COR-L47 (cell line): ENCODE results near the gene FAM98C.
"Not testable (repeated sequence)": the region's sequence is repeated elsewhere in the genome, so short reads cannot be mapped to it uniquely, and the experiment has no call there.

ENCODE experiments used
- DNase-seq: peaks from one replicate; lab custom pipeline; 2025; lab: John Stamatoyannopoulos, UW

The FAM98C gene

GRCh38 chr19:38427035-38427677 is 24.3 kb downstream of the FAM98C start:
- not testable (repeated sequence) for DNase-seq

GRCh38 chr19:38429055-38429810 is 26.3 kb downstream of the FAM98C start:
- DNase-seq, result no peak

- DNase-seq, result no peak
Observed at GRCh38 chr19:38429811-38430156, 26.9 kb downstream of the FAM98C start.

GRCh38 chr19:38430931-38431330 is 28.0 kb downstream of the FAM98C start:
- DNase-seq, result no peak

GRCh38 chr19:38433268-38433733 is 30.4 kb downstream of the FAM98C start, which contains the start of gene RYR1:
Gene RYR1 (plus strand): TSS chr19:38433691. CDS start chr19:38433830, 139 bp downstream.
- DNase-seq, result no peak

- DNase-seq, result no peak
Observed at GRCh38 chr19:38434549-38435051, 31.7 kb downstream of the FAM98C start.

GRCh38 chr19:38437295-38437694 is 34.4 kb downstream of the FAM98C start:
- DNase-seq, result no peak

- DNase-seq, result no peak
Observed at GRCh38 chr19:38437917-38438316, 35.0 kb downstream of the FAM98C start.

GRCh38 chr19:38440592-38440991 is 37.7 kb downstream of the FAM98C start:
- no peak for DNase-seq

GRCh38 chr19:38441657-38442348 is 38.9 kb downstream of the FAM98C start:
- DNase-seq, result no peak

- no peak for DNase-seq
Observed at GRCh38 chr19:38442736-38443135, 39.8 kb downstream of the FAM98C start.

GRCh38 chr19:38443458-38443999 is 40.6 kb downstream of the FAM98C start:
- DNase-seq, result no peak

GRCh38 chr19:38444026-38444425 is 41.1 kb downstream of the FAM98C start:
- DNase-seq, result no peak

GRCh38 chr19:38445362-38445761 is 42.5 kb downstream of the FAM98C start:
- DNase-seq, result no peak

- no peak for DNase-seq
Observed at GRCh38 chr19:38448225-38448624, 45.3 kb downstream of the FAM98C start.

- no peak for DNase-seq
Observed at GRCh38 chr19:38449518-38449917, 46.6 kb downstream of the FAM98C start.

GRCh38 chr19:38451036-38451435 is 48.1 kb downstream of the FAM98C start:
- DNase-seq, result no peak

- no peak for DNase-seq
Observed at GRCh38 chr19:38451629-38452028, 48.7 kb downstream of the FAM98C start.

- DNase-seq, result no peak
Observed at GRCh38 chr19:38452430-38453366, 49.8 kb downstream of the FAM98C start.

- DNase-seq, result no peak
Observed at GRCh38 chr19:38453596-38453995, 50.7 kb downstream of the FAM98C start.

- DNase-seq, result no peak
Observed at GRCh38 chr19:38455031-38455430, 52.1 kb downstream of the FAM98C start.
